Right renal pelvis (tissue), 4 donors: Measurements from ENCODE around the gene KLF13. TPM values are rescaled to one million over a fixed set of nuclear protein-coding genes. Genes with fewer than 3 reads are reported as not detected.
A peak's percentile ranks its signal among the peaks of the same experiment; 100 is the strongest.

Experiments used
- DNase-seq, 4 donors: peaks; one replicate each; pipeline ENCODE4 v3.0.0-alpha.2; 2013; ENCODE audit warnings: low read depth in 4 of 4, low spot score in 3 of 4, missing footprints in 1 of 4
- polyA plus RNA-seq, 4 donors: library from polyadenylated mRNA; unstranded; fragments of 120-200 nt; gene quantifications; one replicate each; pipeline ENCODE4 v1.2.1, GENCODE V29; 2013; ENCODE audit not compliant: insufficient read length in 4 of 4

The KLF13 gene
- polyA plus RNA-seq: 10 to 100 TPM; 69.0 to 80.1 (median 73.1) TPM

DNA sequence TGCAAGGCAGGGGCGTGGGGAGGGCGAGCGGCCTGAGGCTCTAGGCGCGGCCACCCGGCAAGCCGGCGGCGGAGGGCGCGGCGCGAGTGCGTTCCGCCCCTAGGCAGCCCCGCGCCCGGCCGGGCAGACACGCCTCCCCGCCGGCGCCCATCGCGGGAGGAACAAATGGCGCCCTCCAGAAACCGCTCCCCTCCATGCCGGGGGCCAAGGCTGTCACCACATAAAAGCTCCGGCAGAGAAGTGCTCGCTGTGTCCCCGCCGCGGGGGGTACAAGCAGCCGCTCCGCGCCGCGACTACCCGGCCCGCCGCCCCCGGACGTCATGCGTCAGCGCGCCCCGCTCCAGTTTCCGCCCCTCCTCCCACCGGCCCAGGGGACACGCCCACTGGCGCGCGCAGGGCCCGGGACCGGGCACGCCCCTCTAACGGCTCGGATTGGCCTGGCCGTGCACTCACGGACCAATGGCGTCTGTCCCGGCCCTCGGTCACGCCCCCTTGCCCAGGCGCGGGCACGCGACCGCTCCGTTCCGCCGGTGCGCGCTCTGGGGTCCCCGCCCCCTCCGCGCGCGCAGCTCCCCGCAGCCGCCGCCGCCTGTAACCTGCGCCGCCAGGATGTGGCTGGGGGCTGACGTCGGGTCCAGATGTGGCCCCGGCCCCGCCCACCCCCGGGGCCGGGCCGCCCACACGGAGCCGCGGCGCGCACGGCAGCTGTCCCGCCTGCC is at the start of gene KLF13:
Gene KLF13, plus strand, starts transcription at position 680 of the 719 bp plus-strand sequence. CDS start 378 bp downstream, outside the sequence.
- DNase-seq: peak; percentile 94 to 95 (median 95)

DNA sequence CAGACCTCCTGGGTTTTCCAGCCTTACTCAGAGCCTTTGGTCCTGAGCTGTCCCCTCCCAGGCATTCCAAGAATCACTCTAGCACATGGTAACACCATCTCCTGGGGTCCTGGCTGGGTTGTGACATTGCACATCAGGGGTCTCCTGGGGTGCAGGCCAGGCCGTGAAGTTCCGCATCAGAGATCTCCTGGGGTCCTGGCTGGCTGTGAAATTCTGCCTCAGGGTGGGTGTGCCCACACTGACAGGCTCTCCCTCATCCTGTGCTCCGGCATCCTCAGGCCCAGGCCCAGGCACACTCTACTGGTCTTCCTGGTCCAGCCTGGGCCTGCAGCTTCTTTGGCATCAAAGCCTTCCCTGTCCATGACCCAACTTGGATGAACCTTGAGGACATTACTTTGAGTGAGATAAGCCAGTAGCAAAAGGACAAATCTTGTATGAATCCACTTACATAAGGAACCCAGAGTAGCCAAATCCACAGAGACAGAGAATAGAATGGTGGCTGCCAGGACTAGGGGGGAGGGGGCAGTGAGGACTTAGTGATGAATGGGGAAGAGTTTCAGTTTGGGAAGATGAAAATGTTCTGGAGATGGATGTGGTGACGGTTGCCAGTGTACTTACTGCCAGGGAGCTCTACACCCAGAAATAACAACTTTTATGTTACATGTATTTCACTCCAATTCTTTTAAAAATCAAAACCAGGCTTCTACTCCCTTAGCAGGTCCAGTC is 49.1 kb upstream of the KLF13 start:
- DNase-seq: no peak

DNA sequence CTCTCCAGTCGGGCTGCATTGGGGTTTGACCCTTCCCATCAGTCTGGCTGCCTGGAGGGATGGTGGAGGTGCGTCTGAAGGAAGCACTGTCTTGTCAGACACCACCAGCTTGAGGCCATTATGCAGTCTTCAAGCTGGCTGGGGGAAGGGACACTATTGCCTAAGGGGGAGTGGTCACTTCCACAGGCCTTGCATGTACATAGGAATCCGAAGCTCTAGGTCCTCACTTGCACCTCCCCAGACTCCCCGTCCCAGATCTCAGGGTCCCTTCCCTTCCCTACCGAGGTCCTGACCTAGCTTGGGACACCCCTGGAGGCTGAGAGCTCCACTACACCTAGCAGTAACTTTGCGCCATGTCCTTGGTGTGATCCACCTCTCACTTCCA is 48.6 kb upstream of the KLF13 start:
- DNase-seq: no peak

DNA sequence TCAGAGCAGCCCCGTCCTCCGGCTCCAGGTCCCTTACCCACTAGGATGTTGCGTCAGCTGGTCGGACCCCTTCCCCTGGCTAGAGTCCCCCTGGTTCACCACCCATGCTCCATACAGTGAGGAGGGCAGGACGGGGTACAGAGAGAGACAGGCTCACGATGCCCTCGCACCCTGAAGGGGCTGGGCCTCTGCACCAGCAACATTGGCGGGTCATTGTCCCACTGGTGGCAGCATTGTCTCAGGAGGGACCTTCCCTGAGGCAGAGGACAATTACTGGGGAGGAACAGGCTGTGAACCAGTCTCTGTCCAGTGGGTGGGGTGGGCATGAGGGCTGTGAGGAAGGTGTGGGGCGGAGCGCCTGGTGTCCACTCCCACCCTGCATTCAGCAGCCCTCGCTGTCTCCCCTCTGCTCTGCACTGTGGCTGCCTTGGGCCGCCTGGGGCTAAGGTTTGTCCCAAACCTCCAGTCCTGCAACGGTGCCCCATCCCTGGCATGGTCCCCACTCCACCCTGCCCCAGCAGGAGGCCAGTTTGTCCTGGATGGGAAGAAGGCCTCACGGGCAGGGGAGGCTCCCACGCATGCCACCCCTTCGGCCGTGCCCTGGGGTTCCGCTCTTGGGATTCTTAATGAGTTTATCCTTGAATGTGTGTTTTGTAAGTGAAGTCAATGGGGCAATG is 48.0 kb upstream of the KLF13 start:
- no peak for DNase-seq

DNA sequence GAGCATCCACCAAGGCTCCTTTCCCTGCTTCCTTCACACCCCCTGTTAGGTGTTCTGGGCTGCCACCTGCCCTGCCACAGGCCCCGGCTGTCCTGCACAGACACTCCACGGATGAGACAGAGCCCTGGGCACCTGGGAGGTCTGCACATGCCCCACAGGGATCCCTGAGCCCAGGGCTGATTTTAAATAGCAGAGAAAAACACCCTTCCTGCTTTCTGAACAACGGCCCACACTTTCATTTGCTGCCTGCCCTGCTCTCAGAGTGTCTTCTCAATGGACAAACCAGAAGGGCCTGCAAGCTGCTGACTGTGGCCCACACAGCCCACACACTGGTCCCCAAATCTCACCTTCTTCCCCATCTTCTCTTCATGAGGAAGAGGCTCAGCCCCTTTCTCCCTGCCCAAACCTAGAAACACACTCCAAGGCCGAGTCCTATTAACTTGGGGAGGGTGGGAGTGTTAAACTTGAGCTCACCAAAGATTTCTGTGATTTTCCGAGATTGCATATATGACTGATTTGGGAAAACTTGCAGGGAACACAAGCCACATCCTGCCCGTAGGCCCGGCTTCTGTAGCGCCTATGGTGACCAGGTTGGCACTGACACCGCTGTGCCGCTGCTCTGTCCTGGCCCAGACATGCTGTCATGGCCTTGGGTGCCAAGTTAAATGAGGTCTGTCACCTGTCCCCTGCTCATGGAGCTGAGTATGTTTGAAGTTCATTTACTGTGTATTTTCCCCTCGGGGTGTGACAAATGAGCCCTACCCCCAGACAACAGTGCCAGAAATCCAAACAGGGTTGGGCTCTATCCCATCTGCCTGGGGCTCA is 47.2 kb upstream of the KLF13 start:
- DNase-seq: no peak

DNA sequence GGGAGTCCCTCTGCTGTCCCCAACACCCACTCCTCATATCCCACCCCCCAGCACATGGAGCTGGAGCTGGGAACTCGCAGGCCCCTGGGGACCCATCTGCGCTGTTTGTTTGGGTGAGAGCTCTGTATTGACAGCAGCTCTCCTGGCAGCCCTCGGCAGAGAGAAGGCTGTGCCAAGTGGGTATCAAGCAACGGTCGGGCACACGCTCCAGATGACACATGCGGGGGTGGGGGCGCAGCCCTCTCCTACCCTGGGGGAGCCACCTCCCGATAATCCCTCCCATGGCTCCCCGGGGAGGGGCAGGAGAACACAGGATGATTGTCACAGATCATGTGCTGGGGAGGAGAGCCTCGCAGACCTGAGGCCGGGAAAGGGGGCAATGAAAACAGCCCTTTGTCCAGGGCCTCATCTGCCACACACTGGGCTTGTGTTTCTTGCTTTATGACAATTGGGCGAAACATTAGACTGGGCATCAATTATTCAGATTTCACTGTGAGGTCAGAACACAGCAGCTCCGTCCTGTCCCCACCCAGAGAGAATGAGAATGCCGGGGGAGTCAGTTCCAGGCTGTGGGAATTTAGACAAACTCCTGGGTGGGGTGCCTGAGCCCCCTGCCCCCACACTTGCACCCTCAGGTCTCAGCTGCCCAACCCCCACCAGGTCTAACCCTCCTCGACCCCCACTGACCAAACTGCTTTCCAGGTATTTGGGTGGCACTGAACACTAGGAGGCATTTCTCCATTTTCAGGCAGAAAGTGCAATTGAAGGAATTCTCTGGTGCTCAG is 46.4 kb upstream of the KLF13 start:
- no peak for DNase-seq

DNA sequence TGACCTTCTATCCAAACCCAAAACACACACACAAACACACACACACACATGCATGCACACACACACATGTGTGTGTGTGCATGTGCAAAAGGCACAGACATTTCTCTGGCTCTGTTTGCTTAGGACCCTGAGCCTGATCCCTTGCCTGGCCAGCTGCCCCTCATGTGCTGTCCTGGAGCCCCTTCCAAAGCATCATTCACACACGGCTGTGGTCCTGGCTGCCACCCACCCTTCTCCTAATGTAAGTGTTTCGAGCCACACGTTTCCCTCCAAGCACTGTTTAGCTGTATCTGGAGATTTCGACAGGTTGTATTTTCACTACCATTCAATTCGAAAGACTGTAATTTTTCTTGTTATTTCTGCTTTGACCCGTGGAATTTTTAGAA is 45.8 kb upstream of the KLF13 start:
- no peak for DNase-seq

DNA sequence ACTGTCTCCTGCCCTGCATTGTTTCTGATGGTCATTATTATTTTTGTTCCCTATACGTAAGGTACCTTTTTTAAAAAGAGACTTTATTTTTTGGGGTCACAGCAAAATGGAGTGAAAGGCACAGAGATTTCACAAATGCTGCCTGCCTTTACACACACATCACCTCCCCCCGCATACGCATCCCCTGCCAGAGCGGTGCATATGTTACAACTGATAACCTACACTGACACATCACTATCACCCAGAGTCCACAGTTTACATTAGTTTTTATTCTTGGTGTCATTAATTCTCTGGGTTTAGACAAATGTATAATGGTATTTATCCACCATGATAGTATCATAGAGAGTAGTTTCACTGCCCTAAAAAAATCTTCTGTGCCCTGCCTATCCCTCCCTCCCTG is 43.6 kb upstream of the KLF13 start:
- DNase-seq: no peak

DNA sequence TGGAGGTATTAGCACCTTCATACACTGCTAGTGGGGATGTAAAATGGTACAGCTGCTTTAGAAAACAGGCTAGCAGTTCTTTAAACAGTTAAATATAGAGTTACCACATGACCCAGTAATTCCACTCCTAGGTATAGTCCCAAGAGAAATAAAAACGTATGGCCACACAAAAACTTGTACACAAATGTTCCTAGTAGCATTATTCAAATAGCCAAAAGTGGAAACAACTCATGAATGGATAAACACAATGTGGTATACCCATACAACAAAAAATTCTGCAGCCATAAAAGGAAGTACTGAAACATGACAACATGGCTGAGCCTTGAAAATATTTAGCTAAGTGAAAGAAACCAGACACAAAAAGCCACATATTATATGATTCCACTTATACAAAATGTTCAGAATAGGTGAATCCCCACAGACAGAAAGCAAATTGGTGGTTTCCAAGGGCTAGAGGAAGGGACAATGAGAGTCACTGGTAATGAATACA is 40.8 kb upstream of the KLF13 start:
- no peak for DNase-seq

DNA sequence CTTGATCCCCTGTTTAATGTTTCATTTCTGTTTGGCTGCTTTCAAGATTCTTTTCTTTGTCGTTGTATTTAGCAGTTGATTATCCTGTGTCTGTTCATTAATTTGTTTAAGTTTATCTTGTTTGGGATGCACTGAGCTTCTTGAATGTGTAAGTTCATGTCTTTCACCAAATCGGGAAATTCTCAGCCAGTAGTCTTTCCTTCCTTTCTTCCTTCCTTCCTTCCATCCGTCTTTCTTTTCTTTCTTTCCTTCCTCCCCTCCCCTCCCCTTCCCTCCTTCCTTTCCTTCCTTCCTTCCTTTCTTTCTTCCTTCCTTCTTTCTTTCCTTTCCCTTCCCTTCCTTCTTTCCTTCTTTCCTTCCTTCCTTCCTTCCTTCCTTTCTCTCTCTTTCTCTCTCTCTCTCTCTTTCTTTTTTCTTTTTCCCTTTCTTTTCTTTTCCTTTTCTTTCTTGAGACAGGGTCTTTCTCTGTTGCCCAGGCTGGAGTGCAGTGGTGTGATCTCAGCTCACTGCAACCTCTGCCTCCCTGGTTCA is 35.5 kb upstream of the KLF13 start:
- DNase-seq: no peak

DNA sequence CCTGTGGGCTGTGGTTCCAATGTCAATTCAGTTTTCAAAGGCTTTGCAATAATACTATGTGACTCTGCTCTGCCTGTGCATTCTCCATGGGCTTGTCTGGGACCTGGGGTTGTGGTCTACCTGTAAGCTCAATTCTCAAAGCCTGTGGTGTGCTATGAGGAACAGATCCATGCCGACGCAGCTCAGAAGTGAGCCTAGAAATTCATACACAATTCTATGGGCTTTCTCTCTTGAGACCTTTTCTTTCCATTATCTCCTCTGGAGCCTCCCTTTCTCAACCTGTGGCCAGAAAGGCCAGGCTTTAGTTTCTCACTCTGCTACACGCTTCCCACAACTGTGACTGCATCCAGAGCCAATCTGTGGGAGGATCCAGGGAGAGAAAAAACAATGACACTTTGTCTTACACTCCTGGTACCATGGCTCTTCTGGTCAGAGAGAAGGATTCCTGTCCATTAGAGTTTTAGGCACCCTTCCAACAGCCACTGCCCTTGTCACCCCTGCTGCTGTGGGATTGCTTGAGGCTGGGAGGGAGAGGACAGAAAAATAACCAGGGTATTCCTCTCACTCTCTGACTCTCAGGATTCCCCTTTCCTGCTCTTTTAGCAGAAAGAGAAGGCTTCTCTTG is 34.1 kb upstream of the KLF13 start:
- DNase-seq: no peak

DNA sequence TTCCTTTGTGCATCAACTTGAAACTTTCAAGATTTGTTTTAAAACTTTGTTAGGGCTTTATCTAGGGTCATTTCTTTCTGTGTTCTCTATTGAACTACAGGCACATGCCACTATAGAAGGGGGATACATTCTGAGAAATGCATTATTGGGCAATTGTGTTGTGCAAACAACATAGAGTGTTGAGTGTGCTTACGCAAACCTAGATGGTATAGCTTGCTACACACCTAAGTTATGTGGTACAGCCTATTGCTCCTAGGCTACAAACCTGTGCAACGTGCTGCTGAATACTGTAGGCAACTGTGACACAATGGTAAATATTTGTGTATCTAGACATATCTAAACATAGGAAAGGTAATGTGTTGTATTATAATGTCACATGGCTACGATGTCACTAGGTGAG is 33.0 kb upstream of the KLF13 start:
- no peak for DNase-seq

DNA sequence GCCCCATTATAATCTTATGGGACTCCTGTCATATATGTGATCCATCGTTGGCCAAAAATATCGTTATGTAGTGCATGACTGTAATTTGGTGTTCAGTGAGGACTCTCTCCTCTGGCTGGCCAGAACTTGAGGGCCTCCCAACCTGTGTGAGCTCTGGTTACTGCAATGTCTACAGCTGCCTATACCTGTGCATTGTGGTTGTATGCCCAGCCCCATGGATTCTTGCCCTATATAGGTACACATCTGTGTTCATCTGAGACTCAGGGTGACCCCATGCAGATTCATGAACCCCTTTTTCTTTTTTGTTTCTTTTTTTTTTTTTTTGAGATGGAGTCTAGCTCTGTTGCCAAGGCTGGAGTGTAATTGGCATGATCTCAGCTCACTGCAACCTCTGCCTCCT is 32.6 kb upstream of the KLF13 start:
- DNase-seq: no peak

DNA sequence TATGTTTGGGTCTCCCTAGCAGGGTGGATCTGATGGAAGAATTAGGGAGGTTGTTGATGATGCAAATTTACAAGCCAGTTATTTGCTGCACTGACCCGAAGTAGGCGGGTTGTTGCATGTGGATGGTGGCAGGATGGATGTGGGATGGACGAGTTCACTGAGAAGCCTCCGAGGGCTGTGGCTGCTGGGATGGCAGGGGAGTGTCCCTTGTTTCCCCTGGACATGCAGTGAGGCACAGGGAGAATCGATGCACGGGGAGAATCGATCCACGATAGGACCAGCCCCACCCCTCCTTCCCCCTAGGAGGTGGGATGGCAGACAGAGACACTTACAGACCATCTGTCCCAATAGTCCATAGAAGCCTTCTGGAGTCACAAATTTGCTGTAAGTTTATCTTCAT is 31.0 kb upstream of the KLF13 start:
- no peak for DNase-seq

DNA sequence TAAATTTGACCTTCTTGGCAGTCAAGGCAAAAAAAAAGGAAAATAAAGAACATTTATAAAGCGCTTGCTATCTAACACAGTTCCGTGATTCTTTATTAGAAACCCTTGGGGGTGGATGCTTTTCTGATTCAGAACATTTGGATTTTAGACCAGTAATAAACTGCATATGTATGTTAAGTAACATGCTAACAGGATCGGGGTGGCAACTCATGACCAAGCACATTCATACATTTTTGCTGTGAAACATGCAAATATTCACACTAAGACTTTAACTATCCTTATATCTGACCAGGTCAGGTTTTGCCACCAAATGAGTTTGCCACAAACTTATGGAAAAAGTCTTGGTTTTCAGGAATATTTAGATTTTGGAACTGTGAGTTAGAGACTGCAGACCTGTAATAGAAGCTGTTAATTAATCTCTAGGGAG is 30.4 kb upstream of the KLF13 start:
- no peak for DNase-seq

DNA sequence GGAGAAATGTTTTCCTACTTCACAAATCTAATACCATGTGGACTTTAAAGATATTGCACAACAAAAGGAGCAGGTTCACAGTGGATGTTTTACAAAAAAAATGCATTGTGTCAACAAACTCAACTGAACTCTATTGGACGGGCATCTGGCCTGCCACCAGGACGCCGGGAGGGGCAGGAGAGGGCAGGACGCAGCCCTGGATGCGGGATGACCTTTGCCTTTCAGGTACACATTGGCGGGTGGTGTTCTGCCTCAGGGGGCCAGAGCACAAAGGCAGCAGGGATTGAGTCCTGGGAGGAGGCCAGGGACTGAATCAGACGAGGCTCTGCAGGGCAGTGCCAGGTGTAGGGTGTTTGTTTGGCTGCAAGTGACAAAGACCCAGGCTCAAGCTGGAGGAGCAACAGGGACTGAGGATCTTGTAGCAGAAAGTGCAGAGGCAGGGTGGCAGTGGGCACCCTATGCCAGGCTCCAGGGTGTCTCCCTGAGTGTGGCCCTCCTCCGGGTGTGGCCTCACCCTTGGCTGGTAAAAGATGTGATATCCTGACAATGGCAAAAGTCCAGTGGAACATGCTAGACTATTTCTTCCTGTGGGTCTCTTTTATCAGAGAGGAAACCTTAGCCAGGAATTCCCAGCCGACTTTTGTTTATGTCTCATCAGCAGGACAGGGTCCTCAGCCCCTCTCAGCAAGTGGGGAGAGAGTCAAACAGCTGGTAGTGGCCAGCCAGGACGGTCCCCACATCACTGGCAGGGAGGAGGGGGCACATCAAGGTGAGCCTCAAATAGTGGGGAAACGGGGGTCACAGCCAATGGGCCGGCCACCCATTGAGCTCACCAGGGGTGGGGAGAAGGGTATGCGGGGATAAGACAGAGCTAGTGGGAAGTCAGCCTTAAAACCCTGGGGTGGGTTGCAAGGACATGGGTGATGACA is 29.7 kb upstream of the KLF13 start:
- DNase-seq: no peak

DNA sequence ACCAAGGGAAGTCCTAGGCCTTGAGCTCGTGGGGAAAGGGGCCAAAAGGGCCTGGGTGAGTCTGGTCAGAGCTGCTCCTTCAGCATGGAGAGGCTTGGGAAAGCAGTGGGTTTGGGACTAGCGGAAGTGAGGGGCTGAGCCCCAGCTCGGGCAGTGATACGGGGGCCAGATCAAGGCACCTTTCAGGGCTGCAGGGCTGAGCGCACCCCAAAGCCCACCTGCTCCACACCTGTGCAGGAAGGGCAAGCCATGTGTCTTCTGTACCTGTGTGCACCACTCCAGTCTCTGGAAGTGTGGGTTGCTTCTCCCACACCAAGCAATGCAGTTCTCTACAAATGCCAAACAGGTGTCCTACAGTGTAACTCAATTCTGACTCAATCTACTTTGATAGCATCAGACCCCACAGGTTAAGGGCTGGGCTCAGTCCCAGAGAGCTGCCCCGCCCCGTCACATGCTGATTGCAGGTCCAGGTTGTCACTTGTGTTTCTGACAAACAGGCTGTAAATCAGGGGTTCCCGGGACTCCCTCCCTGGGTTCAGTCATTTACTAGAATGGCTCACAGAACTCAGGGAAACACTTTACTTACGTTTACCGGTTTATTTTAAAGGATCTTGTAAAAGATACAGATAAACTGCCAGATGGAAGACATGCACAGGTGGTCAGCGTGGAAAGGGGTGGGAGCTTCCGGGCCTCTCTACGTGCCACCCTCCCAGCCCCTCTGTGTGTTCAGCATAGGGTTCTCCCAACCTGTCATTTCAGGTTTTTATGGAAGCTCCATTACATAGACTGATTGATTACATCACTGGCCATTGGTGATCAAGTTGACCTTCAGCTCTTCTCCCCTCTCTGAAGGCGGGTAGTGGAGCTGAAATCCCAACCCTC is 28.8 kb upstream of the KLF13 start:
- DNase-seq: no peak
